Activated T-cell treated with anti-CD3 and anti-CD28 coated beads, Interleukin-2, amount 50 U/mL, for 24 hours (primary cell): ENCODE measurements around the gene ZNF362.

Experiments
- DNase-seq: peaks from one replicate; pipeline ENCODE4 v3.0.0-alpha.2; 2020
- H3K27ac Mint-ChIP-seq: 2 replicates; pipeline ENCODE4 v1.8.0; 2020; ENCODE audit warnings: mild to moderate bottlenecking, mixed read lengths
- H3K27me3 Mint-ChIP-seq: 2 replicates; pipeline ENCODE4 v1.8.0; 2020; ENCODE audit warnings: mixed read lengths
- H3K36me3 Mint-ChIP-seq: 2 replicates; pipeline ENCODE4 v1.8.0; 2020; ENCODE audit warnings: low read depth, mixed read lengths
- H3K4me1 Mint-ChIP-seq: 2 replicates; pipeline ENCODE4 v1.8.0; 2020; ENCODE audit warnings: low read depth, mixed read lengths
- H3K4me3 Mint-ChIP-seq: 2 replicates; pipeline ENCODE4 v1.8.0; 2020; ENCODE audit warnings: mild to moderate bottlenecking, moderate library complexity, mixed read lengths
- H3K9me3 Mint-ChIP-seq: 2 replicates; pipeline ENCODE4 v1.8.0; 2020; ENCODE audit warnings: mixed read lengths

Gene ZNF362

DNA sequence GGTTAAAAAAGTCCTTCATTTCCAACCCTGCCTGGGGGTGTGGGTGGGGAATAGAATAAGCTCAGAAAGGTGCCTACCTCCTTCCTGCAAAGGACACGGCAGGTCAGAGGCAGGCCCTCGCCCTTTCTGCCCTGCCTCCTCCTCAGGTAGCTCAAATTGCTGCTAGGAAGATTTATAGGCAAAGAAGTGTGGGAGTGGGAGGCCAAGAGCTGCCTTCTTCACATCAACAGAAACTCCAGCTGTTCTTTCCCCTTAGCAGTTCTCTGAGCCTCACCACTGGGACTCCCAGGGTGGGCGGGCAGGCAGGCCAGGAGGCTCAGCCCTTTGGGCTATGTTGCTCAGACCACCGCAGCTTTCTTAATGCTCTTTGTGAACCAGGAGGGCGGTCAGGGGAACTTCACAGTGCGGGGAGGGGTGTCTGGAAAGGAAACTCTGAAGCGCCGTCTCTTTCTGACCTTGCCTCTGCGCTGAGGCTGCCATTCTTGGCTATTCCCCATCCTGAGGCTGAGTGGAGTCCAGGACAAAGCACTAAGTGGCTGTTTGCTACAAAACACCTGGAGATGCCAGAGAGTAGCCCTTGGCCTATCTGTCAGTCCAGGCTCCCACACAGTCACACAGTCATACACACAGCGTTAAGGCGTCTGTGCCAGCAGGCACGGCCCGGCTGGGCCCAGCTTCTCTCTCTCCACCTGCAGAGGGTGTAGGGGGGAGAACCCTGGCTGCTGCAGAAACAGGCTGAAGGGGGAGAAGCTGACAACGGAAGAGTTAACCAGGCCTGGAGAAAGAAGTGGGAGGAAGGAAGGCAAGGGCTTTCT is 67.6 kb downstream of the ZNF362 start:
- Mint-ChIP-seq H3K27me3 (no peaks in the 10 kb centered on the region), H3K4me1 (no peaks in the 10 kb centered on the region), H3K4me3 (no peak overlapping the region), H3K9me3 (no peaks in the 10 kb centered on the region), H3K36me3 (peaks cover 60% of the 10 kb centered on the region), H3K27ac (no peak overlapping the region)
- DNase-seq, result no peak

DNA sequence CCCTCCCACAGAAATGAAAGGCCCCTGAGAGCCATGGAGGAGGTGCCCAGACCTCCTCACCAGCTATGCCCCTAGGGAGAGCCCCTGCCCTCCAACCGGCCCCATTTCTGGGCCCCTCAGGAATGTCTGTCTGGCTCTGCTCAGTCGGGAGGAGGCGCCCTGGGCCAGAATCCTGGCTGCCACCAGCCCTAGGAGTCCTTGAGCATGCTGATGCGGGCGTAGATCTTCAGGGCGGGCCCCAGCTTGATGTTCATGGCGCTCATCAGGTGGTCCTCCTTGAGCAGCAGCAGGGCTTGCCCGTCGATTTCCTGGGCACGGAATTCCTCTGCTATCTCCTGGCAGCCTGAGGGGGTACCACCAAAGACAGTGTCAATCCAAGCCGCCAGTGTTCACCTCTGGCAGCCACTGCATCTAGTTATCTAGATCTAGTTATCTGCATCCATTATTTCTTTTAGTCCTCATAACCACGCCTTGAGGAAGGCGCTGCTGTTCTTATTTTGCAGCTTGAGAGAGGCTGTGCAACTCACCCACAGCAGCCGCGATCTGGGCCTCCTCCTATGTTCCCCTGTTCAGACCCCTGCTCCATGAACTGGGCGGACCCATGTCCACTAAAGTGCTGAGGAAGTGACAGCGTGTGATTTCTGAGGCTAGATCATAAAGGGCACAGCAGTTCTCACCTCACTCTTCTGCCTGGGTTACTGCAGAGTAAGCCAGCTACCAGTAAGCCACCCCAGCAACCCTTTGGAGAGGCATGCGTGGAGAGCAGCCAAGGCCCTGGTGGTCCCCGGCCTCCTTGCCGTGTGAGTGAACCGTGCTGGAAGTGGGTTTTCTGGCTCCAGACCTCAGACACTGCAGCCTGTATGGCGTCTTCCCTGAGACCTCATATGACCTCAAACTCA is 68.6 kb downstream of the ZNF362 start:
- H3K36me3 Mint-ChIP-seq, result peaks cover 70% of the 10 kb centered on the region
- no peaks in the 10 kb centered on the region for H3K4me1 Mint-ChIP-seq
- DNase-seq, result no peak
- H3K27ac Mint-ChIP-seq, result no peak overlapping the region
- no peaks in the 10 kb centered on the region for H3K9me3 Mint-ChIP-seq
- H3K4me3 Mint-ChIP-seq, result no peak overlapping the region
- H3K27me3 Mint-ChIP-seq, result no peaks in the 10 kb centered on the region

DNA sequence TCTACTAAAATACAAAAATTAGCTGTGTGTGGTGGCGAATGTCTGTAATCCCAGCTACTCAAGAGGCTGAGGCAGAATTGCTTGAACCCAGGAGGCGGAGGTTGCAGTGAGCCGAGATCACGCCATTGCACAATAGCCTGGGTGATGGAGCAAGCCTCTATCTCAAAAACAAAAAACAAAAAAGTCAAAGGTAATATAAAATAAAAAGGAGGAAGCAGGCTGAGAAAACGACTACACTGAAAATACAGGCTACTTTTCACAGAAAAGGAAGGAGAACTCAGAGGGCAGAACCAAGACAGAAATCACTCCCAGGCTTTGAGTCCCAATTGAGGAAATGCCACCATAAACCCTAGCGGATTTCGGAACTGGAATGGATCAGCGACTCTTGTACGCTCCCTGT is 70.5 kb downstream of the ZNF362 start:
- DNase-seq, result no peak
- H3K4me3 Mint-ChIP-seq, result no peak overlapping the region
- no peaks in the 10 kb centered on the region for H3K4me1 Mint-ChIP-seq
- H3K36me3 Mint-ChIP-seq, result peaks cover 89% of the 10 kb centered on the region
- H3K27me3 Mint-ChIP-seq, result no peaks in the 10 kb centered on the region
- H3K27ac Mint-ChIP-seq, result no peak overlapping the region
- H3K9me3 Mint-ChIP-seq, result no peaks in the 10 kb centered on the region

DNA sequence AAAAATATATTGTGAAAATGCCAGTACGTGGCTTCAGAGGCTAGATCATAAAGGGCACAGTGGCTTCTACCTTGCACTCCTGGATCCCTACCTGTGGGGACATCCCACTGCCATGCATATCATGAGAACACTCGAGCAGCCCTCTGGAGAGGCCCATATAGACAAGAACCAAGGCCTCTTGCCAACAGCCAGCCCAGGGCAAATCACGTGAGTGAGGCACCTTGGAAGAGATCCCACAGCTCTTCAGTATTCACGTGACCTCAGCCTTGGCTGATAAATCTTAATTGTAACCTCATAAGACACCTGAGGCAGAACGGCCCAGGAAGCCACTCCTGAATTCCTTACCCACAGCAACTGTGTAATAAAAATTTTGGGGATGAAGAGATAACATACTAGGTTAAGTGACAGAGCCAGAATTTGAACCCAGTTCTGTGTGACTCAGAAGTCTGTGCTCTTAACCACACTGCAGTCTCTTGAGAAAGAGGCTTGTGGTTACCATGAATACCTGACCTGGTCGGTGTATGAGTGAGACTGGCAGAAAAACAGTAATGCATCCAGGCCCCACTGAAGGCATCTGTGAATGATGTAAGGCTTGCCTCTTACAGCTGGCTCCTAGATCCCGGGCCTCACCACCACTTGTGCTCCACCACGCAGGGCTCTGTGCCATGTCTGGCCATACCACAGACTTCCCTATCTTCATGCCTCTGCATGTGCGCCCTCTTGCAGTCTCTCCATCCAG is 71.5 kb downstream of the ZNF362 start:
- no peak overlapping the region for H3K27ac Mint-ChIP-seq
- no peak overlapping the region for H3K4me3 Mint-ChIP-seq
- H3K36me3 Mint-ChIP-seq, result peaks cover 98% of the 10 kb centered on the region
- DNase-seq, result no peak
- no peaks in the 10 kb centered on the region for H3K9me3 Mint-ChIP-seq
- no peaks in the 10 kb centered on the region for H3K27me3 Mint-ChIP-seq
- H3K4me1 Mint-ChIP-seq, result no peaks in the 10 kb centered on the region

DNA sequence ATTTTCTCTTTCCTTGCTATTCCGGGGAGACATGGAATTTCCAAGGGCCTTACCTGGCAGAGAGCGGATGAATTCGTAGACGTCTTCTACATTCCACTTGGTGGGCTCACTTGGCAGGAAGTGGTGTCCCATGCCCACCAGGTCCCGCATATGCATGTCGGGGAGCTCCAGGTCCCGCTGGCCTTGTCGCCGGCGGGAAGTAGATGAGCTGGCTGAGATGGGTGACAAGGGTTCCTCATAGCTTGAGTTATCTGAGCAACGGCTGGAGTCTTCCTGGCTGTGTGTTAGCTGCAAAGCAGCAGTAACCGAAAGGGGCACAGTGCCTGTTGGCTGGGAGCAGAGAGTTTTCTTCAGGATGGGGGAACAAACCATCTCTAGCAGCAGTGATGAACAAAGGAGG is 72.5 kb downstream of the ZNF362 start:
- H3K27ac Mint-ChIP-seq, result no peak overlapping the region
- DNase-seq, result no peak
- peaks cover 99% of the 10 kb centered on the region for H3K36me3 Mint-ChIP-seq
- H3K9me3 Mint-ChIP-seq, result no peaks in the 10 kb centered on the region
- H3K27me3 Mint-ChIP-seq, result no peaks in the 10 kb centered on the region
- no peaks in the 10 kb centered on the region for H3K4me1 Mint-ChIP-seq
- no peak overlapping the region for H3K4me3 Mint-ChIP-seq

DNA sequence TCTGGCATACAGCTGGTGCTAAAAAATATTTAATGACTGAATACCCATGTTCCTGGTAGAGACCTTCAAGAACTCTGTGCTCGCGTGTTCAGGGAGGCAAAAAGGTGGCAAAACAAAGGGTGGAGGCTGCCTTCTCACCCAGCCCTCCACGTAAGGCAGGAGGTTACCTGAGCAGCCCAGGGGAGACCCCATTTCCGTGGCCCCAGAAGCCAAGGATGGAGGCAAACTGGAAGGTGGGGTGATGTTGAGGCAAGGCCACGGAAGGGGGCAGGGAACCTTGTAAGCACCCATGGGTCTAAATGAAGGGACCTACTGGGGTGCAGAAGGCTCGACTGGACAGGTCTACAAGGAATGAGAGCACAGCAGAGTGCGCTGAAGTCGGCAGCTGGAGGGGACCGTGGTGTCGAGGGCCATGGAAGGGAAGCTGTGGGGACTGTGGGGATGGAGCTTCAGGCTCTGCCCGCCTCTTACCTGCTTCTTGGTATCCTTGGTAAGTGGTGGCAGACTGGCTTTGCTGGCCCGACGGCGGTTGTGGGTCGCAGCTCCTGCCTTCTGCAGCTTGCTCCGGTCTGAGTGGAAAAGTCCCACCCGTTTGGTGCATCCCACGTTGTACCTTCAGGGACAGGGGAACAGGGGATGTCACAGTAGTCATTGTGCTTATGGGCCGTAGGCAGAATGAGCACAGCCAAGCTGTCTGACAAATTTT is 73.5 kb downstream of the ZNF362 start:
- no peak overlapping the region for H3K27ac Mint-ChIP-seq

DNA sequence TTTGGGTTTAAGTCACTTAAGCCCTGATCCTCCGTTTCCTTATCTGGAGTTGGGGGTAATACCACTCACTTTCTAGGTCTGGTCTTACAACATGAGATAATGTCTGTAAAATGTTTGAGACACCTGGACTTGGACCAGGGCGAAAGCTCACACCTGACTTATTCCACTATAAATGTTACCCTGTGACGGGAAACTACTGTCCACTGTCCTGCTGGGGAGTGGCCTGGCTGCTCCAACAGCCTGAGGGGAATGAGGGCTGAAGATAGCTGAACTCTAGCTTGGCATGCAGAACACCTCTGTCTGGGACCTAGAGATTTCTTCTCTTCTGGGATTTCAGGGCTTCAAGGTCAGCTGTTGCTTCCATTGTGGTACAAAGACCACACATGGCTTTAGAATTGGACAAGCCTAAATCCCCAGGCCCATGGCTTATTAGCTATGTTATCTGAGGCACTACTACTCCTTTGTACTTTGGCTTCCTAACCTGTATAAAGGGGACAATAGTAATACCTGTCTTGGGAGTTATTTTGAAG is 74.1 kb downstream of the ZNF362 start:
- no peak for DNase-seq
- H3K4me3 Mint-ChIP-seq, result no peak overlapping the region
- H3K27ac Mint-ChIP-seq, result no peak overlapping the region
- H3K27me3 Mint-ChIP-seq, result no peaks in the 10 kb centered on the region
- H3K36me3 Mint-ChIP-seq, result peaks cover 98% of the 10 kb centered on the region
- no peaks in the 10 kb centered on the region for H3K9me3 Mint-ChIP-seq
- H3K4me1 Mint-ChIP-seq, result peaks cover 6% of the 10 kb centered on the region

More for the DNA sequence above, 73.5 kb downstream of the ZNF362 start:
- Mint-ChIP-seq H3K4me1 (no peaks in the 10 kb centered on the region), H3K36me3 (peaks cover 99% of the 10 kb centered on the region), H3K27me3 (no peaks in the 10 kb centered on the region), H3K9me3 (no peaks in the 10 kb centered on the region), H3K4me3 (no peak overlapping the region)
- DNase-seq, result no peak

DNA sequence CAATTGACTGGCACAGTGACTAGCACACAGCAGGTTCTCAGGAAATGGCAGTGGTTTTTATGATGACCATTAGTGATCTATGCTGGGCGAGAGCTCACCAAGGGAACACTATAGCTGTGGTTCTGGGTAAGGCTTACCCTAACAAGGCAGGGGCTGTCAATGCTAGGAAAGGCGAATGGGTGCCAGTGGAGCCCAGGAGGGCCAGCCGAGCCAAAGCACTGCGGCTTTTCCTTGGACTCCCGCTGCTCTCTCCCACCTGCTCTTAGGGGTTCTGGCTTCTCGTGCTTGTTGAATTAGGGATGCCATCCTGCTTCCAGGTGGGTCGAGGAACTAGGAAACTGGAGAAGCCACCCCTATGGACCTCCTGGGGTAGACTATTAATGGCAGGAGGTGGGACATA is 74.6 kb downstream of the ZNF362 start:
- Mint-ChIP-seq H3K27ac (no peak overlapping the region), H3K36me3 (peaks cover 94% of the 10 kb centered on the region), H3K4me1 (peaks cover 6% of the 10 kb centered on the region), H3K4me3 (no peak overlapping the region), H3K27me3 (no peaks in the 10 kb centered on the region), H3K9me3 (no peaks in the 10 kb centered on the region)
- no peak for DNase-seq

DNA sequence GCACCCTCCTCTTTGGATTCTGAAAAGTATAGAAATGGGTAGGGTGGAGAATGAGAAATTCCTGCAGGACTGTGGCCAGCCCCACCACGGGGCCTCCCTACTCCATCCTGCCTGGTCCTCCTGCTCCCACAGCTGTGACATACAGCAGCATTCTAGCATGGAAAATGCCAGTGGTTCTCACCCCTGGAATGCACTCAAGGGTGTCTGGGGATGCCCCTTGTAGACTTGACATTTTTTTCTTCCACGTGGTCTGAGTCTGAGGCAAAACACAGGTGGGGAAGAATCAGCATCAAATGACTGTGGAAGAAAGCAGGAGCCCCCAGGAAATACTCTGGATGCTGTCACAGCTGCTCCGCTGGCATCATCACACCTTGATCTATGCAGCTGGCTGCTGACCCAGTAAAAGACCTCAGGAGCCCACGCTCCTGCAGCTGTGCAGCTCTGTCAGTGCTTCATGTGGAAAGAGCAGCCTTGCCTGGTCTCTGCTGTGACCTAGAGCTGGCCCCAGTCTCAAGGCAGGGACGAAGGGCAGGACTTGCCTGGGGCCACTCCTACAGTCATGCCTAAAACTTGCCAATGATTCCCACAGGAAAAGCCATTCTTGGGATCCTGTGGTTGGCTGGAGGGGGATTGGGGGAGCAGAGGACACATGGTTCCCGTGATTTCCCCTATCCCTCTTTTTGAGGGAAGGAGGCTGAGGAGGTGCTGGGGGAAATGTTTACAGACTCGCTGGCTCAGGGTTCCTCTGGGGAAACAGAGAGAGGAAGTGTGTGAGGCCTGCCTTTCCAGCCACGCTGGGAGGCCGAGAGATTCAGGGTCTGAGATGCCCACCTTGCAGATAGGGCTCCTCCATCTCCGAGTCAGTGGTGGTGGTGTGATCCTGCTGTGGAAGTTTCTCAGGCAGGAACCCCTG is 75.4 kb downstream of the ZNF362 start:
- DNase-seq, result no peak
- H3K36me3 Mint-ChIP-seq, result peaks cover 86% of the 10 kb centered on the region
- H3K4me3 Mint-ChIP-seq, result no peak overlapping the region
- no peaks in the 10 kb centered on the region for H3K27me3 Mint-ChIP-seq
- H3K9me3 Mint-ChIP-seq, result no peaks in the 10 kb centered on the region
- H3K4me1 Mint-ChIP-seq, result peaks cover 9% of the 10 kb centered on the region
- no peak overlapping the region for H3K27ac Mint-ChIP-seq

DNA sequence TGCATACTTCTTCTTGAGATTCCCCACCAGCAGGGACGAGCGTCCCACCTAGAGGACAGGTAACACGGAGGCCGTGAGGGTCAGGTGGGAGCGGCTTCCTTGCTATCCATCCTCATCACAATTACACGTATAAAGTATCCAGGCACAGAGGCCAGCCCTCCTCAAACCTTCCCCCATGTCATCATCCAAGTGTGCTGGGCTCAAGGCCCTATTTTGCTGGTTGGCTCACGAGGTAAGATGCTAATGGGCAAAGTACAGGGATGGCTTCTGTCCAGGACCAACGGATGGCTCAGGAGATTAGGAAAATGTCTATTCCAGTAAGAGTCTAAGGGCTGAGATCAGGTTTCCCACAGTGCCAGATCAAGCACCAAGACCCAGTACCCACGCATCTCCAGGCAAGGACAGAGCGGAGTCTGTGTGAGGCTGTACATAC is 76.1 kb downstream of the ZNF362 start:
- DNase-seq, result no peak
- no peaks in the 10 kb centered on the region for H3K9me3 Mint-ChIP-seq
- no peak overlapping the region for H3K27ac Mint-ChIP-seq
- peaks cover 79% of the 10 kb centered on the region for H3K36me3 Mint-ChIP-seq
- H3K27me3 Mint-ChIP-seq, result no peaks in the 10 kb centered on the region
- H3K4me3 Mint-ChIP-seq, result no peak overlapping the region
- peaks cover 10% of the 10 kb centered on the region for H3K4me1 Mint-ChIP-seq

DNA sequence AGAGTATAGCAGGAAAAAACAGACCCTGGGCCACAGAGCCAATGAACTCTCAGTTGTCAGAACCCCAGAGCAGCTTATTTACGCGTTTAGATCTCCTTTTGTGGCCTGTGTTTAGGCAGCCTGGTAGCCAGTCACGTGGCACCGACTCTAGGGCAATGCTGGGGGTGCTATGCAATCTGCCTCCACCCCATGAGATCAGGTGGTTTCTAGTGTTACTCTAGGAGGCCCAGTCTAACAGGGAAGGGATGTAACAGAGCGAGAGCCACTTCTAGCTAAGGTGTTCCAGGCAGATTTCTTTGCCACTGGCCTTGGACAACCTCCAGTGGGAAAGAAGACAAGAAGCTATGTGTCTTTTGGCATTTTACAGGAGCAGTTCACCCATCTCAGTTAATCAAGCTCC is 76.6 kb downstream of the ZNF362 start:
- Mint-ChIP-seq H3K36me3 (peaks cover 74% of the 10 kb centered on the region), H3K9me3 (no peaks in the 10 kb centered on the region), H3K4me1 (peaks cover 15% of the 10 kb centered on the region), H3K4me3 (no peak overlapping the region), H3K27me3 (no peaks in the 10 kb centered on the region), H3K27ac (no peak overlapping the region)
- DNase-seq, result no peak

DNA sequence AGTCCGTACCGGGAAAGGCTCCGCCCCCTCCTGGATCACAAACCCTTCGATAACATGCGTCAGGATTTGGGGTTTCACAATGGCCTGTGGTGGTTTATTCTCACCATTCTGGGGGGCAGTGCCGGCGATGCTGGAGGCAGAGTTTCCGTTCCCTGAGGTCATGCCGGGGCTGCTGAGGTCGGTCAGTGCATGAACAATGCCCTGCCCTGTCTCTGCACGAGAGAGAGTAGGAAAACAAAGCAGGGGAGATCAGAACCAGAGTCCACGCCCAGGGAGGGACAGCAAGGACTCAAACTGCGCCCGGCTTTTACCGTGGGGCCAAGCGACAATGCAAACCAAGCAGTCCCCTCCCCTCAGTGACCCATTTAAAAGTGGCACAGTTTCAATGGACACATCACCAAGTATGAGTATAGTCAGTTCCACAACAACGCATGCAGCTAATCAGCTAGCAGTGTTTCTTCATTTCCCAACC is 77.8 kb downstream of the ZNF362 start:
- H3K36me3 Mint-ChIP-seq, result peaks cover 65% of the 10 kb centered on the region
- H3K27me3 Mint-ChIP-seq, result no peaks in the 10 kb centered on the region
- DNase-seq, result no peak
- H3K9me3 Mint-ChIP-seq, result no peaks in the 10 kb centered on the region
- H3K4me1 Mint-ChIP-seq, result peaks cover 25% of the 10 kb centered on the region
- no peak overlapping the region for H3K4me3 Mint-ChIP-seq
- no peak overlapping the region for H3K27ac Mint-ChIP-seq

DNA sequence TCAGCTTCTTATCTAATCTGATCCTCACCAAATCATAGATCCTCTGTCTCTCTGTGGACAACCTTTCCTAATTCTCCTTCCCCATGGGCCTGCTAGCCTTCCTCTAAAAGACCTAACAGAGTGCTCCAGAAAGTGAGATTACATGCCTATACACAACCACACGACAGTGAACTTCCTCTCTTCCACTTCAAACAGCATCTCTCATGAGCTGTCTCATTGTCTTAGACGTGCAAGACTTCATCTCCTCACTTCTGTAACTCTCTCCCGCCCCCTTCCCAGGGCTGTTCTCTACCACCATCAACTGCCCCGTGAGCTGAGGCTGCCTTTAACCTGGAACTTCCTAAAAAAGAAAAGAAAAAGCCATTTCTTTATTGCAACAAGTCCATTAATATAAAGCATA is 78.7 kb downstream of the ZNF362 start:
- Mint-ChIP-seq H3K36me3 (peaks cover 59% of the 10 kb centered on the region), H3K9me3 (no peaks in the 10 kb centered on the region), H3K27ac (no peak overlapping the region), H3K4me1 (peaks cover 29% of the 10 kb centered on the region), H3K4me3 (no peak overlapping the region), H3K27me3 (no peaks in the 10 kb centered on the region)
- no peak for DNase-seq
